Fibroblast of lung (primary cell): ENCODE data around the gene SLC37A2. TPM values are rescaled to one million over a fixed set of nuclear protein-coding genes. Genes with fewer than 3 reads are reported as not detected.

Experiments used
- DNase-seq, 2 donors: peaks; one replicate each; pipeline versions ENCODE4 v3.0.0 to v3.0.0-alpha.2; 2010; ENCODE audit warnings: low read depth in 2 of 2
- H2AFZ ChIP-seq: 2 replicates; pipeline ENCODE4 v1.5.1; 2012; ENCODE audit warnings: low read length, control low read depth, inconsistent platforms
- H3K27ac ChIP-seq: 2 replicates; pipeline ENCODE4 v1.5.1; 2011; ENCODE audit warnings: low read length, control low read depth; ENCODE audit not compliant: insufficient read depth
- H3K27me3 ChIP-seq: 2 replicates; pipeline ENCODE4 v1.5.1; 2011; ENCODE audit warnings: mild to moderate bottlenecking, low read length; ENCODE audit not compliant: control insufficient read depth, insufficient read depth
- H3K36me3 ChIP-seq: 2 replicates; pipeline ENCODE4 v1.5.1; 2011; ENCODE audit warnings: low read length; ENCODE audit not compliant: control insufficient read depth, insufficient read depth
- H3K4me1 ChIP-seq: 2 replicates; pipeline ENCODE4 v1.5.1; 2011; ENCODE audit warnings: low read length; ENCODE audit not compliant: control insufficient read depth, insufficient read depth; ENCODE audit errors: extremely low read depth
- H3K4me2 ChIP-seq: 2 replicates; pipeline ENCODE4 v1.5.1; 2011; ENCODE audit warnings: low read length, control low read depth; ENCODE audit not compliant: insufficient read depth; ENCODE audit errors: extremely low read depth
- H3K4me3 ChIP-seq, 4 experiments: fragments of 200-600 bp in 1 of 4; sonication (generic) in 1 of 4; replicated peaks in 1 of 4; 2 replicates each; pipeline ENCODE4 v1.5.1; 2011 to 2016; ENCODE audit warnings: low read length in 4 of 4, low read depth in 3 of 4, mild to moderate bottlenecking in 3 of 4, control low read depth in 2 of 4, inconsistent platforms in 1 of 4, mixed read lengths in 1 of 4; ENCODE audit not compliant: insufficient read depth in 1 of 4; ENCODE audit errors: control extremely low read depth in 1 of 4
- H3K79me2 ChIP-seq: 2 replicates; pipeline ENCODE4 v1.5.1; 2012; ENCODE audit warnings: mild to moderate bottlenecking, low read length, inconsistent platforms; ENCODE audit not compliant: control insufficient read depth, insufficient read depth
- H3K9ac ChIP-seq: 2 replicates; pipeline ENCODE4 v1.5.1; 2011; ENCODE audit warnings: mild to moderate bottlenecking, low read length, control low read depth; ENCODE audit not compliant: insufficient read depth
- H3K9me3 ChIP-seq: 2 replicates; pipeline ENCODE4 v1.5.1; 2012; ENCODE audit warnings: low read depth, low read length; ENCODE audit not compliant: control insufficient read depth, insufficient read depth
- H4K20me1 ChIP-seq: 2 replicates; pipeline ENCODE4 v1.5.1; 2011; ENCODE audit warnings: low read length; ENCODE audit not compliant: control insufficient read depth, insufficient read depth; ENCODE audit errors: extremely low read depth
- CTCF ChIP-seq, 2 donors: IDR thresholded peaks in 1 of 2; conservative IDR thresholded peaks in 1 of 2; 1 replicate in 1 of 2; 2 replicates in 1 of 2; pipeline ENCODE4 v1.5.1; 2011 to 2012; ENCODE audit warnings: low read length in 2 of 2, control low read depth in 1 of 2, inconsistent platforms in 1 of 2, low read depth in 1 of 2, mild to moderate bottlenecking in 1 of 2
- EZH2 ChIP-seq: IDR thresholded peaks from 2 replicates; pipeline ENCODE4 v1.5.1; 2012; ENCODE audit warnings: low read length, control low read depth, mild to moderate bottlenecking; ENCODE audit errors: missing control alignments
- polyA plus RNA-seq, 2 donors: library from polyadenylated mRNA; depleted of rRNA in 1 of 2; stranded (reverse) in 1 of 2; unstranded in 1 of 2; fragments of >200 nt; gene quantifications; 2 replicates each; pipeline ENCODE4 v1.2.1, GENCODE V29; 2011 to 2012; ENCODE audit warnings: missing spikeins in 1 of 2
- total RNA-seq: library from RNA; depleted of rRNA; stranded (reverse); fragments of >200 nt; gene quantifications from 2 replicates; pipeline ENCODE4 v1.2.1, GENCODE V29; 2014

Gene SLC37A2
- total and polyA plus RNA-seq, 2 donors (not counting 1 experiment from before 2014, with no cell fraction given), result 0.36 to 0.83 TPM

GRCh38 chr11:125085301-125086081, 22.4 kb downstream of the SLC37A2 start:
- Histone ChIP-seq H3K27me3 (no peaks in the 10 kb centered on the region), H4K20me1 (no peaks in the 10 kb centered on the region)

GRCh38 chr11:125086633-125087296, 23.7 kb downstream of the SLC37A2 start:
- Histone ChIP-seq H2AFZ (no peak overlapping the region), H4K20me1 (no peaks in the 10 kb centered on the region), H3K27me3 (no peaks in the 10 kb centered on the region), H3K4me2 (no peak overlapping the region), H3K4me1 (peaks cover 20% of the 10 kb centered on the region), H3K79me2 (no peaks in the 10 kb centered on the region), H3K9ac (no peak overlapping the region), H3K4me3 (no peak overlapping the region), H3K27ac (no peak overlapping the region), H3K36me3 (no peaks in the 10 kb centered on the region), H3K9me3 (no peaks in the 10 kb centered on the region)
- DNase-seq, result no peak
- no peak for TF ChIP-seq CTCF (conservative IDR thresholded peaks at IDR 0.05 in 1 of 2, IDR thresholded peaks at IDR 0.05 in 1 of 2; ENCODE audit: low read depth in 1 of 2, low read length in 2 of 2)
- TF ChIP-seq EZH2, result no peak

More at GRCh38 chr11:125085301-125086081, 22.4 kb downstream of the SLC37A2 start:
- H3K9ac ChIP-seq, result no peak overlapping the region
- no peaks in the 10 kb centered on the region for H3K9me3 ChIP-seq
- TF ChIP-seq EZH2 (no peak), CTCF (conservative IDR thresholded peaks at IDR 0.05 in 1 of 2, IDR thresholded peaks at IDR 0.05 in 1 of 2; ENCODE audit: low read depth in 1 of 2, low read length in 2 of 2) (no peak)
- no peak overlapping the region for H3K4me2 ChIP-seq
- H3K4me3 ChIP-seq, result no peak overlapping the region
- H2AFZ ChIP-seq, result no peak overlapping the region
- no peak for DNase-seq
- no peaks in the 10 kb centered on the region for H3K79me2 ChIP-seq
- no peaks in the 10 kb centered on the region for H3K36me3 ChIP-seq
- no peak overlapping the region for H3K27ac ChIP-seq
- peaks cover 10% of the 10 kb centered on the region for H3K4me1 ChIP-seq

- TF ChIP-seq CTCF (conservative IDR thresholded peaks at IDR 0.05 in 1 of 2, IDR thresholded peaks at IDR 0.05 in 1 of 2; ENCODE audit: low read depth in 1 of 2, low read length in 2 of 2) (no peak), EZH2 (no peak)
- H3K79me2 ChIP-seq, result no peaks in the 10 kb centered on the region
- H3K4me1 ChIP-seq, result peaks cover 16% of the 10 kb centered on the region
- H3K27me3 ChIP-seq, result no peaks in the 10 kb centered on the region
- no peak overlapping the region for H2AFZ ChIP-seq
- H3K27ac ChIP-seq, result no peak overlapping the region
- H3K9ac ChIP-seq, result no peak overlapping the region
- DNase-seq, result no peak
- no peaks in the 10 kb centered on the region for H4K20me1 ChIP-seq
- H3K9me3 ChIP-seq, result no peaks in the 10 kb centered on the region
- H3K4me2 ChIP-seq, result no peak overlapping the region
- H3K4me3 ChIP-seq, result no peak overlapping the region
- H3K36me3 ChIP-seq, result no peaks in the 10 kb centered on the region
These were observed 25.0 kb downstream of the SLC37A2 start for GRCh38 chr11:125088123-125088522.
